Islet precursor cell (in vitro differentiated cells): ENCODE data around the gene CACNA2D3.
"Not testable (repeated sequence)": the region's sequence is repeated elsewhere in the genome, so short reads cannot be mapped to it uniquely, and the experiment has no call there.

ENCODE experiments used
- DNase-seq: peaks from one replicate; pipeline ENCODE4 v3.0.0-alpha.2; 2018

The CACNA2D3 gene

DNA sequence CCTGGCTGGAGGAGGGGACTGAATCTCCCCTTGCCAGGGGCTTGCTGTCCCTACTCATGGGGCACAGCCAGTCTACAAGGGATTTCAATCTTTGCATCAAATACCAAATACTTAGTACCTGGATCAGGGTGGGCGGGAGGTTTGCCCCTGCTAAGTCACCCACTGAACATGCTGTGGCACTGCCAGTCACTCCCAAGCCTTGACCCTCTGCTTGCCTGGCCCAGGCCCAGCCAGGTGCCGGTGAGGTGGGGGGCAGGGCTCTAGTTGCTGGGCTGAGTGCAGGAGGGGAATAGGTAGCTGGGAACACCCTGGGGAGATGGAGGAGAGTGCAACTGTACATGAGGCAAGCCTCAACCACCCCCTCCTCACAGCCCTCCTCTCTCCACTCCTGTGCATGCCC lies 941.8 kb downstream of the CACNA2D3 start:
- DNase-seq: no peak

GRCh38 chr3:55065331-55065730 lies 943.0 kb downstream of the CACNA2D3 start:
- DNase-seq: peak; percentile 90

DNA sequence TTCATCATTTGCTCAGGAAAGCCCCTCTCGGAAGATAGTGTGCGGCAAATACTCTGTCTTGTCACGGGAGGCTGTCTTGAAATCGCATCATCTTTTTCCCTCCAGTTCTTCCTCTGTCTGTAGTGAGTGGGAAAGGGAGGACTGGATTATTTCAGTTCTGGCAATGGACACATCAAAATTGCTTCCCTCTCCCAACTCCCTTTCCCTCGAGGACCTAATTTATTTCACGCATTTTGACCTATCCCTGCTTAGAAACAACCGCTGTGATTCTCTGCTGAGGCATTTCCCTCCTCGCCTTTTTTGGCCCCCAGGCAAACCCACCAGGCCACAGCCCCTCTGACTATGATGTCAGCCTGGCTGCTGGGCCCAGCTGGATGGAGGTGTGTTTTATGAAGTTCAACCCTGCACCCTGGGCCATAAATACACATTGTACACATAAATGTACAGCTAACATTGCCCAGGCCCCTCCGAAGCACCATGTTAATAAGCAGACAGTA lies 944.2 kb downstream of the CACNA2D3 start:
- DNase-seq: peak; percentile 77

DNA sequence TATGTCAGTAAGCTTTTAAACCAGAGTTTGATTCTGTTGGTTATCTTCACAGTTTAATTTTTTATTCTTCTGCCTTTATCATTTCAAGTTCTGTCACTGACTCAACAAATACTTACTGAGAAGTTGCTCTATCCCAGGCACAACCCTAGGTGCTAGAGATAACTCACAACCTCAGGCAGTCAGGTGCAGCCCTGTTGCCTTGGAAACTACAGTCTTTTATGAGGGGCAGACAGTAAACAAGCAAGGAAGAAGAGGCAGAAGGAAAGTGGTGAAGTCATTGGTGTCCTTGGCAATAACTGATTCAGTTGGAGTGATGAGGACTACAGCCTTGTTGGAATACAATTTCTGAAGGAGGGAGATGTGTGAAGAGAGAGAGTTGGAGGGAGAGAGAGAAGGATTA lies 947.6 kb downstream of the CACNA2D3 start:
- peak; percentile 70 for DNase-seq

DNA sequence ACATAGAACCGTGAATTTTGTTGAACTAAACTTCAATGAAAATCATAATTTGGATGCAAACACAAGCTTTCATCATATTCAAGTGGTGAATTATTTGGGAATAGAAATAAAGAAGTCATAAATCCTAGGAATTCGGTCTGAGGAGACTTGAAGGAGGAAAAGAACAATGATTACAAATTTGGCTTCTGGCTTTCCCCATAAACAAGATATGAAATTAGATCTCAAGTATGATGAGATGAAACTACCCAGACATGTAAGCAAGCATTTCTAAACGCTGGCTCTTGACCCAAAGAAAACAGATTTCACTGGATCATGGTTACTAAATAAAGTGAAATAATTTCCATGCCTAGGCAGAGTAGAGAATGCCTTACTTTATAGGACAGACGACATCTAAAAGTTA lies 952.4 kb downstream of the CACNA2D3 start:
- no peak for DNase-seq

GRCh38 chr3:55075846-55076245 lies 953.5 kb downstream of the CACNA2D3 start:
- DNase-seq: no peak

DNA sequence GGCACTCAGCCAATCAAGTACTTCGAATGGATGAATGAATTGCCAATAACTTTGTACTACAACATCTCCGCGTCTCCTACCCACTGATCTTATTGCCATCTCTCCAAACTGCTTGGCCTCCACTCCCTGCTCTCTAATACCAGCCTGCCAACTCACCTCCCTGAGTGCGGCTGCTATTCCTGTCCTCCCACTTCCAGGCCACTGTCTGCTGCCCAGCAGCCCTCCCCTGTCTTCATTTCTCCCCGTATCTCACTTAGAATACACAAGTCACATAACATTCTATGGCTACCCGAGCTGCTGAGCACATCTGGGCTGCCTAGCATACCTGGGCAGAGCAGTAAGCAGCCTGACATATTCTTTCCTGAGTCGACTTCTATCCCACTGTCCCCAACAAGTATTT lies 955.4 kb downstream of the CACNA2D3 start:
- DNase-seq: no peak

- no peak for DNase-seq
These were observed 956.5 kb downstream of the CACNA2D3 start for GRCh38 chr3:55078876-55079275.

DNA sequence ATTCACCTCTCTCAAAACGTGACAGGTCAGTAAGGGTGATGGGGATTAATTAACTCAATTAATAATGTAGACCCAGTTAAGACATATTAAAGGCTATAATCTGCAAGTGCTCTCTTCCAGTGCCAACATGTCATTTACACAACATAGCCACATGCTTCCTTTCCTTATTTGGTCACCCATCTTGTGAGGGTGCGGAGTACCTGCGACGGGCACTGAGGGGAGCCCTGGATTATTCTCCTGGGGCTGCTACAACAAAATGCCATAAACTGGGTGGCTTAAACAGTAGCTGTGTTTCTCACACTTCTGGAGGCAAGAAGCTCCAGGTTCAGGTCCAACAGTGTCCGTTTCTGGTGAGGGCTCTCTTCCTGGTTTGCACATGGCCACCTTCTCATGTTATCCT lies 962.9 kb downstream of the CACNA2D3 start:
- DNase-seq: no peak

DNA sequence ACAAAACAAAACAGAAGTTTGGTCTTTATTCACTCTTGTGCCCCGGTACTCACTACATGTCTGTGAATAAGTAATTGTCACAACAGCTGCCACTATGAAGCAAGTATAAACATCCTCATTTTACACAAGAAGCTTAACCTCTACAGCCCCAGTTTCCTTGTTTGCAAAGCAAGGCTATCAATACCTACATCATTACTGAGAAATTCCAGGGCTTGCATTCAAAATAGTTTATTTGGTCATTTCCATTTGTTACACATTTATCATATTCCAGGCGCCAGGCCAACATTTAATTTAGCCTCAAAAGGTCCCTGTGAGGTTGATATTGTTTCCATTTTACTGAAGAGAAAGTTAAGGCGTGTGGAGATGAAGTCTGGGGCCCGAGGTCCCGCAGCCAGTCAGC lies 966.9 kb downstream of the CACNA2D3 start:
- DNase-seq: no peak

DNA sequence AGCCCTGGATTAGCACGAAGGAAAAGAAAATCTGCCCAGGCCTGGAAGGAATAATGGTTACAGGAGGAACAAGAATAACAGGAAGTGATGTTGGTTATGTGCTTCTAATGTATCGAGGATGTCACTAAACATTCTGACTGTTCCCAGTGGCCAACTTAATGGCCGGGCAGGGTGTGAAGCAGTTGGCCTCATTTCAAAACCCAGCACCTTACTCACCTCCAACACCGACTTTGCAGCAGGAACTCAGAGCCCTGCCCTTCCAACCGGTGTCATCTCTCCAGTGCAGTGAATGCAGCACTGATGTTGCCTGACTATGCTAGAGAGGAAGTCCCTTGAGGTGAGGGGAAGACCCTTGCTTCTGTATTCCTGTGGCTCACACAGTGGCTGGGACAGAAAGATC lies 967.9 kb downstream of the CACNA2D3 start:
- no peak for DNase-seq

- DNase-seq: no peak
These were observed 968.4 kb downstream of the CACNA2D3 start for GRCh38 chr3:55090746-55091145.

DNA sequence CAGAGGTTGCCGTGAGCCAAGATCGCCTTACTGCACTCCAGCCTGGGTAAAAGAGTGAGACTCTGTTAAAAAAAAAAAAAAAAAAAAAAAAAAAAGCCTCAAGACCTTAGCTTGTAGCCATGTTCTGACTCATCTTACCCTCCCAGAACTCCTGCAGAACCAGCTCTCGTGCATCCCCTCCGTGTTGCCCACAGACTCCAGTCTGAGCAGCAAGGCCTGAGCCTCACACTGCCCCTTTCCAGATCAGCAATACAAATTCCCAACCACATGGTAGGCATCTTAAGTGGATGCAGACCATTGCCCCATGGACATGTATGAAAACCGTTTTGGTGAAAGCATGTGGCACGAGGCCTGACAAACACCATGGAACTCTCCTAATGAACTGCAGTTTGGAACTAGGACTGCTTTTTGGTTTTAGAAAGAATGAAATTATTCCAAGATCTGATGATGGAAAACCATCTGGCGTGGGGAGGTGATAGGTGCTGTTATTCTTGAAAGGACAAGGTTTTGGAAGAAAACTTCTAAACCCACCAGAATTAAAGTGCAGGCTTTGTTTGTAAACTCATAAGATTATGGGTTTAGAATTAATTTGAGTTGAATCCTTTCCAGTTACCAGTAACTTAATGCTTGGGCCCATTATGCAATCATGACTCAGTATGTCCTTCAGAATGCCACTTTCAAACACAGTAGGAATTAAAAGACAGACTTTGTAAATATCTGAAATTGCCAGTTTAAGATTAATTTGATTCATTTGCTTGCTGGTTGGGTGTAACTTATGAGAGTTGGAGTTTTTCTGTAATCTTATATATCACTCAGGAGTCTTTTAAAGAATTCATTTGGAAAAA lies 969.3 kb downstream of the CACNA2D3 start:
- DNase-seq: no peak

DNA sequence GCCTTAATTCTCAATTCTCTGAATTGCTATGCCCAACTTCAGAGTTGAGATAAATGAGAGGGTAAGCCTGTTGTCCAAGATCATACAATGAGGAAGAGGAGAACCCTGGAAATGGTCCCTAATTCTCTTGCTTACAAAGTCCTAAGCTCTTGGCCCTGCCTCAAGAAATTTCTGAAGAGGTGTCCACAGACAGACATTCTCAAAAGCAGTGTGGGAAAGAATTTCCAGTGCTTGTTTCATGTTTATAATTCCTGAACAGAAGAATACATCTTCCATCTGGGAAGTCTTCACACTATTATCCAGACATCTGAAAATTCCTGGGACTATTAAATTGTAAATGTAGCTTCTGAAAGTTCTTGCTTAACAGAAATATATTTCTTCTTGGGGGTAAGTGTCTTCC lies 972.3 kb downstream of the CACNA2D3 start:
- DNase-seq: no peak

DNA sequence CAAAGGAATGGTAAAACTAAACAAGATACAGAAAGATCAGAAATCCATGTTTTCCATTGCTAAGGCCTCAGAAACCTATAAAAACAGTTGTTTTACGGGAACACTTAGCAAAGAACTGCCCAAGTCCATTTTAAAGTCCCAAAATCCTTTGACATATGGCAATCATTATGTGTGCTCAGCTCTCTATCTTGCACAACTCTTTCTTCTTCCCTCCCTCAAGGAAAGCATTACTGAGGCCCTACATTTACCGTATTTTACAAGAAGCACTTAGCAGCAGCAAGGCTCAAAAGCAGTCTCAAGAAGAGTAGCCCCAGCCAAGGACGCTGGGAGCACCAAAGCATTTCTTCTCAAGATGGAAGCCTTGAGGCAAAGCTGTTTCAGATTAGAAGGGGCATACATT lies 975.1 kb downstream of the CACNA2D3 start:
- no peak for DNase-seq

- DNase-seq: peak; percentile 75
These were observed 983.3 kb downstream of the CACNA2D3 start for GRCh38 chr3:55105647-55106046.

DNA sequence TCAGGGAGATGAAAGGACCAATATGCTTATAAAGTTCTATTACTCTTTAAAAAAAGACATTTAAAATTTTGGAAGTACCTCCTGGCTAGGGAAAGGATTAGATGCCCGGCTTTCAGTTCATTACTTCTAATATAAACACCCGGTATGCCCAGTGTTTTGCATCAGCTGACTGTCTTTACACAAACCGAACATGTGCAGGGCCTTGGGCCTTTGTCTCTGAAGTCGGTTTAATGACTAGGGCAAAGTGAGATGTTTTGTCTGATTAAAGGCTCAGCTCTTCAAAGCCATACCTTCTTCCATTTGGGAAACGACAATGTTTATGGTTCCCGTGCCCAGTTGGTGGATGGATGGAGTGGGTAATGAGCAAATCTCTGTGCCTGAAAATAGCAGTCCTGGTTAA lies 984.8 kb downstream of the CACNA2D3 start:
- no peak for DNase-seq

DNA sequence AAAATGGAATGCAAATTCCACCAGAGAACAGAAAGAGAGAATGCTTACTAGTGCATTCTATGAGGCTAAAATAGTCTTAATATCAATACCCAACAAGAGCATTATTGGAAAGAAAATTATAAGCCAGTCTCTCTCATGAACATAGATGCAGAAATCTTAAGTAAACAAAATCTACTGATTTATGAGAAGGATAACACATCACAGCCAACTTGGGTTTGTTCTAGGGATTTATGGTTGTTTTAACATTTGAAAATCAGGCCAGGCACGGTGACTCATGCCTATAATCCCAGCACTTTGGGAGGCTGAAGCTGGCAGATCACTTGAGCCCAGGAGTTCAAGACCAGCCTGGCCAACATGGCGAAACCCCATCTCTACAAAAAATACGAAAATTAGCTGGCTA lies 989.6 kb downstream of the CACNA2D3 start:
- DNase-seq: not testable (repeated sequence)

DNA sequence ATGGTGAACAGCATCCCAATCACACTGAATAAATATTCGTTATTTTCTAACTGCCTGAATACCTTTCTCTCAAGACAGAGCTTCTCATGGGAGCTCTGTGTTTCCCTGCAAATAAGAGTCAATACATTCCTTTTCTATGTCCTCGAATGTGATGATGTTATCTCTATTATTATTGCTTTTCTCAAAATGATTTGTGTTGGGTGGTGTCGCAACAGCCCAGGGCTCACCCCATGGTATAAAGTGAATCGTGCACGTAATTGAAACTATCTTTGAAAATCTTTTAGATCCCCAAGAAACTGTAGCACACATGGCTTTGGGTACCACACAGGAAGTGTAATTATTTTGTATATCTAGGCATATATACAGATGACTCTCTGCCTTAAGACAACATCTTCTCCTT lies 996.1 kb downstream of the CACNA2D3 start:
- DNase-seq: no peak

DNA sequence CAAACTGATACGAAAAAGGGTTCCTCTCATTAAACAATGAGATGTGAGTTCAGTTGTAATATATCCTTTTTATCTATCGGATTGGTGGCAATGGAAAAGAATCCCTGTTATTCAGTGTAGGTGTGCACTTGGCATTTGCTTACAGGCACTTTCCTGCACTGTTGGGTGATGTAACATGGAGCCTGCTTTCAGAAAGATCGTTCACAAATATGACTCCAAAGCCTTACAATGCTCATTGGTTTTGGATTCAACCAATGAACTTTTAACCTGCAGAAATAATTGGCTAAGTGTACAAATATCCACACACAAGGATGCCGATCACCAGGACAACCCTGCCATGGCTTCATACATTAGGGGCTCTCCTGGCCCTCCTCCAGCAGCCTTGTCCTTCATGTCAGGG lies 996.9 kb downstream of the CACNA2D3 start:
- DNase-seq: no peak

GRCh38 chr3:55122312-55122711 lies 1000.0 kb downstream of the CACNA2D3 start:
- DNase-seq: no peak
